ENCODE measurements around the gene DRAM2.

The DRAM2 gene

GRCh38 chr1:111148376-111148881 lies 8.5 kb upstream of the DRAM2 start:
- Histone ChIP-seq H3K56ac (ENCODE audit: low read length) (no peak overlapping the region), H3K79me1 (ENCODE audit: low read length) (peaks cover 10% of the 10 kb centered on the region), H3K4me2 (ENCODE audit: low read length) (no peak overlapping the region), H4K5ac (ENCODE audit: low read length) (no peak overlapping the region), H3K4me3 (ENCODE audit: low read length) (no peak overlapping the region), H3K4ac (ENCODE audit: low read depth, low read length) (no peak overlapping the region), H3K4me1 (ENCODE audit: control insufficient read depth, low read depth, low read length) (no peaks in the 10 kb centered on the region), H2BK15ac (replicated peaks; ENCODE audit: low read depth) (no peak overlapping the region), H2BK5ac (ENCODE audit: low read length) (no peak overlapping the region), H3K27ac (ENCODE audit: low read depth, low read length) (no peak overlapping the region), H4K8ac (ENCODE audit: low read depth, low read length) (no peak overlapping the region), H3K18ac (ENCODE audit: low read length) (no peak overlapping the region), H3K9ac (ENCODE audit: low read length) (no peak overlapping the region), H3K27me3 (ENCODE audit: insufficient read depth, low read length, poor library complexity) (no peaks in the 10 kb centered on the region), H2BK120ac (ENCODE audit: low read depth, low read length) (no peak overlapping the region), H3K23ac (ENCODE audit: low read length) (no peak overlapping the region), H3K79me2 (ENCODE audit: control insufficient read depth, insufficient read depth, low read length) (peaks cover 18% of the 10 kb centered on the region), H3K36me3 (ENCODE audit: control insufficient read depth, insufficient read depth, low read length) (no peaks in the 10 kb centered on the region), H2AK5ac (ENCODE audit: low read length) (no peak overlapping the region)
- DNase-seq, result no peak
- WGBS (ENCODE audit: extremely low coverage, insufficient coverage, low lambda C conversion rate), result no CpG with 5 or more reads among the region's 2 CpGs

GRCh38 chr1:111147948-111148347 lies 8.1 kb upstream of the DRAM2 start:
- Histone ChIP-seq H3K56ac (ENCODE audit: low read length) (no peak overlapping the region), H3K4me2 (ENCODE audit: low read length) (no peak overlapping the region), H3K18ac (ENCODE audit: low read length) (no peak overlapping the region), H3K27ac (ENCODE audit: low read depth, low read length) (no peak overlapping the region), H4K5ac (ENCODE audit: low read length) (no peak overlapping the region), H3K4me1 (ENCODE audit: control insufficient read depth, low read depth, low read length) (no peaks in the 10 kb centered on the region), H4K8ac (ENCODE audit: low read depth, low read length) (no peak overlapping the region), H2AK5ac (ENCODE audit: low read length) (no peak overlapping the region), H2BK15ac (replicated peaks; ENCODE audit: low read depth) (no peak overlapping the region), H3K9ac (ENCODE audit: low read length) (no peak overlapping the region), H2BK5ac (ENCODE audit: low read length) (no peak overlapping the region), H2BK120ac (ENCODE audit: low read depth, low read length) (no peak overlapping the region), H3K27me3 (ENCODE audit: insufficient read depth, low read length, poor library complexity) (no peaks in the 10 kb centered on the region), H3K4ac (ENCODE audit: low read depth, low read length) (no peak overlapping the region), H3K79me2 (ENCODE audit: control insufficient read depth, insufficient read depth, low read length) (peaks cover 21% of the 10 kb centered on the region), H3K36me3 (ENCODE audit: control insufficient read depth, insufficient read depth, low read length) (no peaks in the 10 kb centered on the region), H3K79me1 (ENCODE audit: low read length) (peaks cover 13% of the 10 kb centered on the region), H3K4me3 (ENCODE audit: low read length) (no peak overlapping the region), H3K23ac (ENCODE audit: low read length) (peak overlapping the region; percentile 75)
- no peak for DNase-seq
- no CpG with 5 or more reads among the region's 3 CpGs for WGBS (ENCODE audit: extremely low coverage, insufficient coverage, low lambda C conversion rate)

GRCh38 chr1:111145963-111146768 lies 6.3 kb upstream of the DRAM2 start:
- H3K79me2 ChIP-seq (ENCODE audit: control insufficient read depth, insufficient read depth, low read length), result peaks cover 36% of the 10 kb centered on the region
- H3K18ac ChIP-seq (ENCODE audit: low read length), result no peak overlapping the region
- no peak overlapping the region for H3K23ac ChIP-seq (ENCODE audit: low read length)
- no peak overlapping the region for H3K4me2 ChIP-seq (ENCODE audit: low read length)
- no peak overlapping the region for H3K4ac ChIP-seq (ENCODE audit: low read depth, low read length)
- H2BK120ac ChIP-seq (ENCODE audit: low read depth, low read length), result no peak overlapping the region
- no peak overlapping the region for H4K5ac ChIP-seq (ENCODE audit: low read length)
- no peak overlapping the region for H3K9ac ChIP-seq (ENCODE audit: low read length)
- no peak overlapping the region for H3K27ac ChIP-seq (ENCODE audit: low read depth, low read length)
- H4K8ac ChIP-seq (ENCODE audit: low read depth, low read length), result no peak overlapping the region
- H2AK5ac ChIP-seq (ENCODE audit: low read length), result no peak overlapping the region
- H3K56ac ChIP-seq (ENCODE audit: low read length), result no peak overlapping the region
- H3K27me3 ChIP-seq (ENCODE audit: insufficient read depth, low read length, poor library complexity), result no peaks in the 10 kb centered on the region
- H3K79me1 ChIP-seq (ENCODE audit: low read length), result peaks cover 16% of the 10 kb centered on the region
- no peak overlapping the region for H2BK5ac ChIP-seq (ENCODE audit: low read length)
- H2BK15ac ChIP-seq (replicated peaks; ENCODE audit: low read depth), result no peak overlapping the region
- H3K4me3 ChIP-seq (ENCODE audit: low read length), result no peak overlapping the region
- DNase-seq, result no peak
- no peaks in the 10 kb centered on the region for H3K4me1 ChIP-seq (ENCODE audit: control insufficient read depth, low read depth, low read length)
- H3K36me3 ChIP-seq (ENCODE audit: control insufficient read depth, insufficient read depth, low read length), result no peaks in the 10 kb centered on the region

GRCh38 chr1:111145542-111145941 lies 5.6 kb upstream of the DRAM2 start:
- Histone ChIP-seq H2BK5ac (ENCODE audit: low read length) (no peak overlapping the region), H3K36me3 (ENCODE audit: control insufficient read depth, insufficient read depth, low read length) (no peaks in the 10 kb centered on the region), H3K79me2 (ENCODE audit: control insufficient read depth, insufficient read depth, low read length) (peaks cover 41% of the 10 kb centered on the region), H3K4me1 (ENCODE audit: control insufficient read depth, low read depth, low read length) (no peaks in the 10 kb centered on the region), H4K5ac (ENCODE audit: low read length) (no peak overlapping the region), H3K9ac (ENCODE audit: low read length) (no peak overlapping the region), H4K8ac (ENCODE audit: low read depth, low read length) (no peak overlapping the region), H2BK15ac (replicated peaks; ENCODE audit: low read depth) (no peak overlapping the region), H3K18ac (ENCODE audit: low read length) (no peak overlapping the region), H3K23ac (ENCODE audit: low read length) (peak overlapping the region; percentile 90), H3K4me2 (ENCODE audit: low read length) (no peak overlapping the region), H3K4me3 (ENCODE audit: low read length) (no peak overlapping the region), H2AK5ac (ENCODE audit: low read length) (no peak overlapping the region), H2BK120ac (ENCODE audit: low read depth, low read length) (no peak overlapping the region), H3K27me3 (ENCODE audit: insufficient read depth, low read length, poor library complexity) (no peaks in the 10 kb centered on the region), H3K79me1 (ENCODE audit: low read length) (peaks cover 16% of the 10 kb centered on the region), H3K4ac (ENCODE audit: low read depth, low read length) (no peak overlapping the region), H3K27ac (ENCODE audit: low read depth, low read length) (no peak overlapping the region), H3K56ac (ENCODE audit: low read length) (no peak overlapping the region)
- WGBS (ENCODE audit: extremely low coverage, insufficient coverage, low lambda C conversion rate), result no CpG with 5 or more reads among the region's 2 CpGs
- no peak for DNase-seq

- Histone ChIP-seq H4K5ac (ENCODE audit: low read length) (no peak overlapping the region), H3K4me3 (ENCODE audit: low read length) (no peak overlapping the region)
Observed at GRCh38 chr1:111142356-111142975, 2.6 kb upstream of the DRAM2 start.

More at GRCh38 chr1:111142356-111142975, 2.6 kb upstream of the DRAM2 start:
- Histone ChIP-seq H2BK5ac (ENCODE audit: low read length) (no peak overlapping the region), H3K36me3 (ENCODE audit: control insufficient read depth, insufficient read depth, low read length) (no peaks in the 10 kb centered on the region), H3K27ac (ENCODE audit: low read depth, low read length) (no peak overlapping the region), H2BK120ac (ENCODE audit: low read depth, low read length) (no peak overlapping the region), H3K79me2 (ENCODE audit: control insufficient read depth, insufficient read depth, low read length) (peaks cover 42% of the 10 kb centered on the region), H3K23ac (ENCODE audit: low read length) (no peak overlapping the region), H3K4me2 (ENCODE audit: low read length) (no peak overlapping the region), H2AK5ac (ENCODE audit: low read length) (no peak overlapping the region), H3K4ac (ENCODE audit: low read depth, low read length) (no peak overlapping the region), H3K18ac (ENCODE audit: low read length) (no peak overlapping the region), H2BK15ac (replicated peaks; ENCODE audit: low read depth) (no peak overlapping the region), H4K8ac (ENCODE audit: low read depth, low read length) (no peak overlapping the region), H3K27me3 (ENCODE audit: insufficient read depth, low read length, poor library complexity) (no peaks in the 10 kb centered on the region), H3K56ac (ENCODE audit: low read length) (no peak overlapping the region), H3K4me1 (ENCODE audit: control insufficient read depth, low read depth, low read length) (no peaks in the 10 kb centered on the region), H3K9ac (ENCODE audit: low read length) (no peak overlapping the region), H3K79me1 (ENCODE audit: low read length) (peaks cover 14% of the 10 kb centered on the region)
- no peak for DNase-seq
- no CpG with 5 or more reads among the region's 5 CpGs for WGBS (ENCODE audit: extremely low coverage, insufficient coverage, low lambda C conversion rate)

All from mesendoderm (in vitro differentiated cells).